HG02623 (cell line): ENCODE data around the gene TRAF1.

Experiments used
- ATAC-seq: cut with Tn5 transposase; IDR thresholded peaks from one replicate; pipeline ENCODE4 v1.9.1; 2021; ENCODE audit warnings: moderate library complexity; ENCODE audit not compliant: unreplicated experiment

TRAF1 gene

DNA sequence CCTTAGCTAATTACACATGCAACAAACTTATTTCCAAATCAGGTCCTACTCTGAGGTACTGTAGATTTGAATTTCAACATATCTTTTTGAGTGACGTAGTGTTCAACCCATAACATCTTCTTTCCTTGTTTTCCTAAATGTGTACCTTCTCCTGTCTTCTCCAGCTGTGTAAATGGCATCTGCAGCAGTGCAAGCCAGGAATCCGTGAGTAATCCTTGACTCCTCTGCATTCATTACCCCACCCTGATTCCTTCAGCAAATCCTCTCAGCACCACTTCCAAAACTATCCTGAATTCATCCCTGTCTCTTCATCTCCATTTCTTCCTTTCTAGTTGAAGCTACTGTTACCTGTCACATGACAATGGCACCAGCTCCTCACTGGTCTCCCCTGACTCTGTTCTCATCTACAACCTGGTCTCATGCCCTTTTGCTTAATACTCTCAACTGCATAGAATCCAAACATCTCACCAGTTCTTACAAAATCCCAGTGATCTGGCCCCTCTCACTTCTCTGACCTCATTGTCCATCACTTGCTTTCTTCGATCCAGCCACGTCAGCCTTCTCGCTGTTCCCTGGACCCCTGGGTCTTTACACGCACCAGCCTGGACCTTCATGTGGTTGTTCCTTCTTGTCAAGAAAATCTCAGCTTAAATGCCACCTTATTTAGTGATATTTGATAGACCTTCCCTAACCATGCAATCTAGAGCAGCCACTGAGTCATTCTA lies 14.6 kb upstream of the TRAF1 start:
- ATAC-seq: no peak

DNA sequence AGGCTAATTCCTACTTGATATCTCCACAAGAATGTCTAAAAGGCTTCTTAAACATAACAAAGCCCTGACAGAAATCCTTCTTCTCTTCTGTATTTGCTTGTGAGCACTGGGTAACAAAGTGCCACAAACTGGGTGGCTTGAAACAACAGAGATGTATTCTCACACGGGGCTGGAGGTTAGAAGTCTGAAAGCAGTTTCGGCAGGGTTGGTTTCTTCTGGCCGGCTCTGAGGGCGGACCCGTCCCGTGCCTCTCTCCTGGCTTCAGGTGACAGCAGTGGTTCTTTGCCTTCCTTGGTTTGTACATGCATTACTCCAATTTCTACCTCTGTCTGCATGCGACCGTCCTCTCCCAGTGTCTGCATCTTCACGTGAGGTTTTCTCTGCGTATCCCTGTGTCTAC lies 14.0 kb upstream of the TRAF1 start:
- ATAC-seq: no peak

DNA sequence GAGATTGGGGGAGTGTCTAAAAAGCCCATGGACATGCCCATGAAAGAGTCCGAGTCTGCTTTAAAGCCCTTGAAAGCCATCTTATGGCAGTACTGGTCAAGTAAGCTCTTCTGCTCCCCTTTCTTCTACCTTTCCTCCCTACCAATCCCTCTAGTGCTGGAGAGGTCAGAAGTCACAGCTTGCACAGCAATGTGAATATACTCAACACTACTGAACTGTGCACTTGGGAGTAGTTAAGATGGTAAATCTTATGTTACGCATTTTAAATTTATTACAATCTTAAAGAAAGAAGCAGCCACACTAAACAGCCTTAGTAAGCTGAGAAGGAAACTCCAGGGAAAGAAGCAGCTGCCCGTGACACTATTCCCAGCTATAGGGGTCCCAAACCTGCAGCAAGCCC lies 12.3 kb upstream of the TRAF1 start:
- ATAC-seq: no peak

DNA sequence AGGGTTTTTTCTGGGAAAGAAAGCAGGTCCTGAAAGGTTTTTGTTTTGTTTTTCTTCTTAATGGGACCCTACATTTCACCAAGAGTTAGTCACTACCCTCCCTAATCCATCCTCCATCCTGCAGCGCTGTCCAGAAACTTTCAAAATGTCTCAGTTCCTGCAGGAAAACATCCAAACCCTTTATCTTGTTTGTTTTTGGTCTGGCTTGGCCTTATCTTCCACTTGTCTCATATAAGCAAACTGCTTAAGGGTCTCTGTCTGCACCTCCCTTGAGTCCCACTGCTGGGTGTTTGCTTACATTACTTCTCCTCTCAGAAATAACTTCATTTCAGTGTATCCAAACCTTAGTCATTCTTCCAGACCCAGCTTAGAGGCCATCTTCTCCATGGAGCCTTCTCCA lies 11.0 kb upstream of the TRAF1 start:
- no peak for ATAC-seq

DNA sequence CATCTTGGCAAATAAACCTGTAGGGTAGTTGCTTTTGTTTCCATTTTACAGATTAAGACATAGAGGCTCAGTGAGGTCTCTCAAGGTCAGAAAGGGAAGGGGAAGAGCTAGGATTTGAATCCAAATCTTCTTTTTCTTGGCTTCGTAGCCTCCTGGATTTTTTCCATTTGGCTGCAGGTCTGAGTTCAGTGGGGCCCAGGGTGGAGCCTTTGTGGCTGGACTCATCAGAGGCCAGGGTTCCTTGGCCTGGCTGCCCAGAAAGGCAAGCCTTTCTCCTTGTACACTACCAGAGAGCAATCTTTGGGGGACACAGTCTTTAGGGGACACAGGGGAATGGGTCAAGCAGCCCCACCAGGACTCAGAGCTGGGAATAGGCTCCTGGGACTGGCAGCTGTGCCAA lies 10.5 kb upstream of the TRAF1 start:
- no peak for ATAC-seq

DNA sequence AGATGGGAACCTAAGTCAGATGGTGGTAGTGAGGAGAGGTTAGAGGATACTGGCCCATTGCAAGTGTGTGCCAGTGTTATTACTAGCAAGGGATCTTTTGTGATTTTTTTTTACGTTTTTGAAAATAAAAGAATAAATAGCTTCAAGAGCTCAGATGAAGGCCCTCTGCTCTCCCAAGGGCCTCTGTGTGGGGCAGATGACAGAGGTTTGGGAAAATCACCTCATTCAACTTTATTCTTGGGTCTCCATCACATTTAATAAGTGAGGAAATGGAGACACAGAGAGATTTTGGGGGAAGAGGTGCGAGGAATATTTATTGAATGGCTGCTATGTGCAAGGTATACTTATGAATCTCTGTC lies 10.1 kb upstream of the TRAF1 start:
- ATAC-seq: no peak

DNA sequence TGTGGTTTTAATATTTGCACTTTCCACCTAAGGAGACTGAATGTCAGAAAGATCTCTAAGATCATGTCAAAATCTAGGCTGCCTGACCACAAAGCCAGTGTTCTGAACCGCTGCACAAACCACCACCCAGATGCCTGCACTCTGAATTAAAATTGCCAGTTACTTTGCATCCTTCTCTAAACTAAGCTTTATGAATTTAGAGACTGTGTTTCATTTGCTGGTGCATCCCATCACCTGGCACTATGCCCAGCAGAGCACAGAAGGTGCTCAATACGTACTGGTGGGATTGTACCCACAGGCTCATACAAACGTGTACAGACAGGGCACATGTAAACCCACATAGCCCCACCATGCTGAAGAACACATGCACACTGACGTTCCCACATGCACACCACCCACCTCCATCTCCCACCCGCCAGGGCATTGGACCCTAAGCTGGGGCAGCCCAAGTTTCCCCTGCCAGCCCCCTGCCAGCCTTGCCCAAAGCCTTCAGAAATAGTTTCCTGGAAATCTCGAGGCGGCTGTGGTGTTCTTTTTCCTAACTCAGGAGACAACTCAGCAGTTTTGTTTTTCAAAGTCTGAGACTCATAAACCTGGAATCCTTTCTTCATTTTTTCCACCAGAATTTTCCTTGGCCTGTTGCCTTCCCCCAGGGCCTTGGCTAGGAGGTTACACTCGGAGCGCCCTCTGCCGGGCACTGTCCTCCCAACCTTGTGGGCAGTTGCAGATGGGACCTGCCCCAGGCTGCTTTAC lies 9.6 kb upstream of the TRAF1 start:
- ATAC-seq: peak; percentile 44

DNA sequence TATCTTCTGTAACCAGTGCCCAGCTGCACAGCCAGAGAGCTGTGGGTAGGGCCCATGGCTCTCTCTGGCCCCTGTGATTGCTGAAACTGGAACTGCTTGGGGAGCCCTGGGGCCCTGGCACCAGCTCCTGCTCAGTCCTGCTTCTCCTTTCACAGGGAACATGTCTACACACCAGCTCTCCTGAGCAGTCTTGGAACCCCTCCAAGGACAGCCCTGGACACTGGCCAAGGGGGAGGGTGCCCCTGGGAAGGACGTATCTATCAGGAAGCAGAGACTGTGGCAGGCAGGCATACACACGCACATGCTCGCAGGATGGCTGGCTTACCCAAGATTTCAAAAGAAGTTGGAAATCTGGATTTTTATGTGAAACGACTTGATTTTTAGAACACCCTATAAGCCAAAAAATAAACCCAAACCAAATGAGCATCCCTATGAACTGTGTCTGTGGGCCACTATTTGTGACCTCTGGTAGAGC lies 8.8 kb upstream of the TRAF1 start:
- no peak for ATAC-seq

DNA sequence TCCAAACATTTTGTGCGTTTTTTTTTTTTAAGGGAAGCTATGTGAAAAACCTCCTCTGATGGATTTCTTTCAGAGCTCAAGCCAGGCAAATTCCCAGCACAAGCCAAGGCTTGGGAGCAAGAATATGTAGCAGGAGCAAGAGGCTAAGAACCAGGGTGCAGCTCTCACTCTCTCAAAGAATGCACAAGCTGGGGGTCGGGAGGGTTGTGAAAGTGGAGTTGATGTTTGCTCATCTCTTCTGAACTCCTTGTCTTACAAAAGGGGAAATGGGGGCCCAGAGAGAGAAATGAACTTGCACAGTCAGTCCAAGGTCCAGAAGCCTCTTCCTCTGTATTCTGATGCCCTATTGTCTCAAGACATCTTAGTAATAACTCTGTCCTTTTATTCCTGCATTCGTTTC lies 7.7 kb upstream of the TRAF1 start:
- no peak for ATAC-seq

DNA sequence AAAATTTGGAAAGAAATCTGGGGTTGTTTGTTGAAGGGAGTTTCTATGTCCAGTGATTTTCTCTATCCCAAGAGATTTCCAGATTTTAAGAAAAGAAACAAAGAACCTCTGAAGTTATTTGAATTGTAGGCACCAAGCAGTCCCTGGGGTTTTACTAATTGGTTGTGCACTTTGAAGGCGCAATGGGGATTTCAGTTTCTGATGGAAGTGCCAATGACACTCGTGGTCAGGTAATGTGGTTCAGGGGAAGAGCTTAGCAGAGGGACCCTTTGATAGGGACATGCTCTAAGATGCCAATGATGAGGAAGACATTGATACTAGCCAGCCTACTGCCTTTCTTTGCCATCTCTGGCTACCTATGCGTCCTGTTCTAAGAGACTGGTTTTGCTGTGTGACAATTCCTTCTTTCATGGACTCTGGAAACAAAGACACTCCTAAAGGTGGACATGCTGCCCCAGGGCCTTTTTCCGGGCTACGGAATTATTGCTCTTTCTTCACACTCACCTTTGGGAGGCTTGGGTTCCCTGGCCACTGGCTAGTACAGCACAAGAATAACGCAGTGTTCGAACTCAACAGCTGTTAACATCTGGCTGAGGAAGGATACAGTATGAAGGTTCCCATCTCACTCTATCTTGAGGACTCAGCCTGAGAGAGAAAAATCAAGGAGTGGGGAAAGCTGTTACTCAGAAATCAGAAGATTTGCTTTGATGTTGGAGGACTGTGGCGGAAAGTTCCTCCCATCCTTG lies 6.9 kb upstream of the TRAF1 start:
- no peak for ATAC-seq

DNA sequence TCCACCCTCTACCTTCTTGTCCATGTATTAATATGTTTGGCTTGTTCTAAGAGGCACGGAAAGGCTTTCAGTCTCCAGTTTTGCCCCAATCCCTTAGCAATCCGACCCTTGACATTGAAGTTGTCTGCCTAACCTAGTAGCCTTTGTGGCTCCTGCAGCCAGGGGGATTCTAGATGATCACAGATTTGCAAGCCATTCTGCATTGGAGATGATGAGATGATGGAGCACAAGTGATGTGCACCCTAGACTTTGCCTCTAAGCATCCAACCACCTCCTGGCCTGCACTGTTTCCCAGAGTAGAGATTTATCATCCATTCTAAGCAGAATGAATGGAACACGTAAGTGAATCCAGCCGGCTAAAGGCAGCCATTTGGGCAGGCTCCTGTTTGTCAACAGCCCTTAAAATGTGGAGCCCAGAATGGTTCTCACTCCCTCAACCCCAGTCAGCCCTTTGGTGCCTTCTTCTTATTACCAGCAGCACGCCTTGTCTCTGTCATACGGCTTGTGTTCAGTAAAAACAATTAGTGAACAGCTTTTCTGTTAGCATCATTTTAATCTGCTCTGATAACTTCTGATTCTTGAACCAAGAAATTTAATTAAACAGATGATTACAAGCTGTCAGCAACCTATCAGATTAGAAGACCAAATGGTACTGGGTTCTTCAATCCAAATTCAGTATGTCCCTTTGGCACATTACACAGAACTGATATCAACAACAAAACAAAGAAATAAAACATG lies 5.7 kb upstream of the TRAF1 start:
- no peak for ATAC-seq

DNA sequence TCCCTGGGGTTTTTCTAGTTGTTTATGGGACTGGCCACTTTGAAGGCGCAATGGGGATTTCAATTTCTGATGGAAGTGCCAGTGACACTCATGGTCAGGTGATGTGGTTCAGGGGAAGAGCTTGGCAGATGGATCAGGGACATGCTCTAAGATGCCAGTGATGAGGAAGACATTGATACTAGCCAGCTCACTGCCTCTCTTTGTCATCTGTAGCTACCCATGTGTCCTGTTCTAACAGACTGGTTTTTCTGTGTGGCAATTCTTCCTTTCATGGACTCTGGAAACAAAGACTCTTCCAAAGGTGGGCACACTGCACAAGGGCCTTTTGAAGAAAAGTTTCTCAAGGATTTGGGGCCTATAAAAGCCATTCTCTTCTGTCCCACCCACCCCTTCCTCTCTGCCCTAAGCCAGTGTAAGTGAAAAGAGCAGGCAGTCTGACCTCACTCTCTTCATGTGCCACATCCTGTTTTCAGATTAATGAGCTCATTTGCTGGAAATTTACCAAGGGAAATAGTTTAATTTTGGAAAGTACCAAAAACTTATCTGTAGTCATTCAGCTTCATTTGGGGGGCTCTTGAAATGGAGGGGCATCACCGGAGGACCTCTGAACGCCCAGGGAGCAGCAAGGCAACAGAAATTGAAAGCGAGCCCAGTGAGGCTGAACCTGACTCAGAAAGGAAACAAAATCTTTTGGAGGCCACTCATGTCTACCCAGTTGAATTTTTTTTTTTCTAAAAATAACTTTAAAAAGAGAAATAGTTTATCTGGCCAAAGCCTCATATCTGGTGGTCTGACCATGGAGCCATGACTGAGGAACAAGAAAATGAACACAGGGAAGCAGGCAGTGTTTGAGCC lies 4.9 kb upstream of the TRAF1 start:
- peak; percentile 38 for ATAC-seq

DNA sequence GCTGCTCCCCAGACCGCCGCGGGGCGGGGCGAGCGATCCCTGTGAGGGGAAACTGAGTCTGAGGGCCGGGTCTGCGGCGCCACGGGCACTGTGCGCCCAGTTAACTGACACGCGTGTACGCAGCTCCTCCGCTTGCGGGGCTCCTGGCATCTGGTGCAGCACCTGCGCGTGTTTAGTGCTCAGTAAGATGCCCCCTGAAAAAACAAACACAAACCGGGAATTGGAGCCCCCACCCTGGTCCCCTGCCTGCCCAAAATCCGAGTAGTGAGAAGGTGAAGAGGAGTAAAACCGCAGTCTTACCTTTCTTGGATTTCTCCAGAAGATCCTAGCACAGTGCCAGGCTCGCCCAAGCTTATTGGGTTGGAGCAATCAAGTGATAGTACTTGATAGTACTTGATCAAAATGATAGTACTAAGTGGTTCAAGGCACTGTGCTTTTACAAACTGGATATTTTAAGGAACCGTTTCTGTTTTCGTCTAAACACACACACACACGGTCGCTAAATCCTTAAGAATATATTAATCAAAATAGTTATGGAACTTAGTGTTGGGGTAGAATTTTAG lies 2.7 kb upstream of the TRAF1 start:
- no peak for ATAC-seq

DNA sequence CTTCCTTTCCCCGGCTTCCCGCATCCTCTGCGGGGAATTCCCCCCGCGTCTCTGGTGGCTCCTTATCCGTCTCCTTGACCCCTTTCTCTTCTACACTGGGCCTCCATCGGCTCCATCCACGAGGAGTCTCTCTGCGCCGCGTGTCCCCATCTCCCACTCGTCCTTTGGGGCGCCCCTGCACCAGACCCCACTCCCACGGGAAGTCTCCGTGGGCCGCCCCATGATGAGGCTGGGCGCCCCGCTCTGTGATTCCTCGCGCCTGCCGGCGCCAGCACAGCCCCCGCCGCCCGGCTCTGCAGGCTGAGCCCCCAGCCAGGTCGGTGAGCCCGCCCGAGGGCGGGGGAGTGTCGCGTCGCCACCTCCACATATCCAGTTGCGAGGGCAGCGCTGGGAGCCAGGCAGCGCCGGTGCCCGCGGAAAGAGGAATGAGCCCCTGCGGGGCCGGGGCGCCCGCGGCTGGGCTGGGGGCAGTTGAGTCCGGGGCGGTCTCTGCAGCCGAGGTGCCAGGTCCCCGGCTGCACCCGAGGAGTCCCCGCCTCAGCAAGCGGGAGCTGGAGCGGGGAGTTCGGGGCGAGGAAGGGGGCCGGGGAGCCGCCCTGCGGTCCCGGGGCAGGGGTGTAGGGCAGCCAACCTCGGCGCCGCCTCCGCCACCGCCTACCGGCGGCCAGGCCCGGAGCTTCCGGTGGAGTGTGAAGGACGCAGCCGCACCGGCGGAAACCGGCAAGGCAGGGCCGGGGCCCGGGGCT lies 2.1 kb upstream of the TRAF1 start:
- ATAC-seq: peak; percentile 28

DNA sequence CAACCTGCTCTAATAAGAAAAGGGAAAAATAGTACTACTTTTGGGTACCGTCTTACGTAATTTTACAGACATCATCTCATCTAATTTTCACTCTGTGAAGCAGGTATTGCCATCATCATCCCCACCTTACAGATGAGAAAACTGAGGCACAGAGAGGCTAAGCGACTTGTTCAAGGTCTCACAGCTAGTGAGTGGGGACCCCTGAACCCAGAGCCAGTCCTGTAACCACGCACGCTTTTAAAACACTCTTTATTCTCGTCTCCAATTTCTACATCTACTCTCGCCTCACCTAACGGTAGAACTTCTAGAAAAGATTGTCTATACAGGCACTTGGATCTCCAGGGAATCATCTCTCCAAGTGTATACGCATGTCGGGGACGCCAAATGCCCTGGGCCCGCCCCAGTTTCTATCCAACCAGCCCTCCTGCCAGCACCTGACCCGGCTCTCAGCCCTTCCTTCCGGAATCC lies 1.5 kb upstream of the TRAF1 start:
- no peak for ATAC-seq

DNA sequence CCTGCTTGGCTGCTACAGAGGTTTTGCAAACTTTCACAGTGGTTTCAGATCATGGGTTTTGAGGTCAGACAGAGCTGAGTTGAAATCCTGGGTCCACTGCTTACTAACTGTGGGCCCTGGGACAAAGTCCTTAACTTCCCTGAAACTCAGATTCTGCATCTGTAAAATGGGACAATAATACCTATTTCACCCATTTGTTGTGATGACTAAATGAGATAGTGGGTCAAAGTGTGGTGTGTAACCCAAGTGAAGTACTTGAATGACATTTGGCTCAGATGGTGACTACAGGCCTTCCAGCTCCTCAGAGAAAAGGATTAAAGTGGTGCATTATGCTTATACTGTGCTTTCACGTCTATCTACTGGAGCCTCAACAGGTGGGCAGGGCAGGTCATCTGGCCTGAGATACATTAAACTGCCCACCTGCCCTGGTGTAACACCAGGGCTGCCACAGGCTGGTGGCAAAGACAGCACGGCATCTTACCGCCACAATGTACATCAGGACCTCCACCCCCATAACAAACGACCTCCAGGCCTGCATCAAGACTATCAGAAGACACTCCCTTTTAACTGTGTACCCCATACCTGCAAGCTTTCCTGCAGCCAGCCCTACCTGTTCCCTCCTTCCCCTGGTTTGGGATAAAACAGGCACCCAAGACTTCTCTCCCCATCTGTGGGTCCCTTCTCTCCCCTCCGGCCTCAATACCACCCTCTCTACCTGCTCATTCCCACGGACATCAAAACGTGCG lies 846 bp upstream of the TRAF1 start:
- ATAC-seq: no peak

DNA sequence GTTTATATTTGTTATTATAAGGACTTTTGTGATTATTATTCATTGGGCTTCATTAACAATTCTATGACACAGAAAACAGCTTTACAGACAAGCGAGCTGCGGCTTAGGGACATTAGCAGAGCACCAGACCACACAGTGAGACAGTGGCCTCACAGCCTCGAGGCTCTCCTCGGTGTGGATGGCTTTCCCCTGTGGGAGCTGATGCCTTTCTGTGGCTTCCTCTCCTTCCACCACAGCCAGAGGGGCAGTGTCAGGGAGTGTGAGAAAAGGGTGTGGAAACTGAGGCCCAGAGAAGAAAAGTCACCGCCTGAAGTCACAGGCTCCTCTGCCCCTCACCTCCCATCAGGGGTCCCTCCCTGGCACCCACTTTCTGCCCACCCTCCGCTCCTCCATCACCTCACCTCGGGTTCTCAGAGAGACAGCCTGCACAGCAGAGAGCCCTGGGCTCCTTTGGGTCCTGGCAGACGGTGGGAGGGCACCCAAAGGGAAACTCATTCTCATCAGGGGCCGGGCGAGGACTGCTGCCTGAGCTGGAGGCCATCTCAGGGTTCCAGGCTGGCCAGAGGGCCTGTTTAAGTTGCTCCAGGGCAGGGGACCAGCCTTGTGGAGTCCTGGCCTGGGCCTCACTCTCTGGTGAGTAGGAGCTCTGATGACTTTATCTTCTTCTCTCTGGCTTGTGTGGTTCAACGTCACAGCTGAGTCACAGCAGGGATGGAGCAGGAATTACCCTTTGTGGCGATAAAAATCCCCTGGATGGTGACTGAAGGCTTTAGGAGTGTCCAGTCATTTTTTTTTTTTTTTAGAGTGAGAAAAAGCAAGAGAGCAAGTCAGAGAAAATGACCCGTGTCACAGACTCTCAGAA lies 830 bp downstream of the TRAF1 start:
- peak; percentile 41 for ATAC-seq
